COLO668 (cell line): ENCODE measurements around the gene TMEM82.

Experiments used
- DNase-seq: peaks from one replicate; lab custom pipeline; 2025; ENCODE audit not compliant: unreplicated experiment; lab: John Stamatoyannopoulos, UW

TMEM82 gene

DNA sequence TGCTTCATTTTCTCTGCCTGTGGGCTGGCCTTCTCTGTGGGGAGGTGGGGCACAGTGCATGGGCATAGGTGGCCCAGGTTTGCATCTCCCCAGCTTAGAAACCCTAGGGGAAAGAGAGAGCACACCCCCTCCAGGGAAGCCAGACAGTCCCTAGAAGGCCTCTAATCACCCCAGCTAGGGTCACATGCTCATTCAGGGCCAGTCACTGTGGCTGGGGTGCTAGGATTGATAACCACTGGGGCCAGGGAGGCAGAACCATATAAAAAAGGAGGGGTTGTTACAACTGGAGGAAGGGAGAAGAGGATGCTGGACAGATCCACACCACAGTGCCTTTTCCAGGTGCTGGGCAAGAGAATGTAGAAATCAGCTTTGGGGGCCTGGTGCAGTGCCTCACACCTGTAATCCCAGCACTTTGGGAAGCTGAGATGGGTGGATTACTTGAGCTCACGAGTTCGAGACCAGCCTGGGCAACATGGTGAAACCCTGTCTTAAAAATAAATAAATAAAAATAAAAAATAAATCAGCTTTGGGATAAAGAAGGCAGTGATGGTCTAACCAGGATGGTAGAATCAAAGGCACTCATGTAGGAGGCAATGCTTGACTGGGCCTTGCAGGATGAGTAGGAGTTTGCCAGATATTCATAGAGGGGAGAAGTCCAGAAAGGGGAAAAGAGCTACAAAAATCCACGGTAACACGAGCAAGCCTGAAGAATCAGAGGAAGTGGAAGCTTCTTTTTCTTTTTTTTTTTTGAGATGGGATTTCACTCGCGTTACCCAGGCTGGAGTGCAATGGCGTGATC is 35.8 kb downstream of the TMEM82 start:
- DNase-seq: no peak

DNA sequence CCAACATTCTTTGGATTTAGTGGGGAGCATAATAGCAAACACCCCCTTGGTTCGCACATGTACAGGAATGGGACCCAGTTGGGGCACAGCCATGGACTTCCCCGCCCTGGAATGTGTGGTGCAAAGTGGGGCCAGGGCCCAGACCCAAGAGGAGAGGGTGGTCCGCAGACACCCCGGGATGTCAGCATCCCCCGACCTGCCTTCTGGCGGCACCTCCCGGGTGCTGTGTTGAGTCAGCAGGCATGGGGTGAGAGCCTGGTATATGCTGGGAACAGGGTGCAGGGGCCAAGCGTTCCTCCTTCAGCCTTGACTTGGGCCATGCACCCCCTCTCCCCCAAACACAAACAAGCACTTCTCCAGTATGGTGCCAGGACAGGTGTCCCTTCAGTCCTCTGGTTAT is 43.4 kb downstream of the TMEM82 start:
- no peak for DNase-seq

DNA sequence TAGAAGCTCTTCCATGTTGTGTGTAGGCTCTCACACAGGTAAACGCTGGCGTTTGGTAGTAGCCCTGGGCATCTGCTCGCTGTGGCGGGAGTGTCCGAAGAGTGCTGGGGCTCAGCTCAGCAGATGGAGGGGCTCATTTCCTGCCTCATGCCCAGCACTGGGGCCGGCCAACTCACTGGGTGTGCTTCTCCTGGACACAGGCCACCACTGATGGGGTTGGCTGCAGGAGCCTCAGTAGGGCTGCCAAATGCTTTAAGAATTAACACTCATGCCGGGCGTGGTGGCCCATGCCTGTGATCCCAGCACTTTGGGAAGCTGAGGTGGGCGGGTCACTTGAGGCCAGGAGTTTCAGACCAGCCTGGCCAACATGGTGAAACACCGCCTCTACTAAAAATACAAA is 44.3 kb downstream of the TMEM82 start:
- DNase-seq: no peak

DNA sequence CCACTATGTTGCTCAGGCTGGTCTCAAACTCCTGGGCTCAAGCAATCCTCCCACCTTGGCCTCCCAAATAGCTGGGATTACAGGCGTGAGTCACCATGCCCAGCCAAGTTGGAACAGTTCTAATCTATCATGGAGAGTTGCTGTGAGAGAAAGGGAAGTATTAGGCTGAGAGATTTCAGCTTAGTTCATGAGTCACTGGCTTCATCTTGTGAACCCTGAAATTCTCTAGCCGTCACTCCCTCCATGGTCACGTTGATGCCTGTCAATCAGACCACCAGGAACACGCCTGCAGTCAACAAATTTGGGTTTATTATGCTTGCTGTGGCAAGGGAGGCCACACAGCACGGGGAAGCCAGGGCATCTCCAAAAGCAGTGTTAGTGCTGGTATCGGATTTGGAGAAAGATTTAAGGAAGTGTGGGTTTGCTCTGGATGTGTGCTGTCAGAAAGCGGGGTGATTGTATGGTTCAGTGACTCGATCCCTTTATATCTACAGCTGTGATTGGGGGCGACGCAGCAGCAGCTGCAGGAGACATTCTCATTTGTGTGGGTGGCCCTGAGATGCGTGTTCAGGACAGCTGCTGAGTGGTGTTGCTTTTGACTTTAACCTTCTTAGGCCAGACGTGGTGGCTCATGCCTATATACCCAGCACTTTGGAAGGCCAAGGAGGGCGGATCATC is 46.5 kb downstream of the TMEM82 start:
- no peak for DNase-seq

DNA sequence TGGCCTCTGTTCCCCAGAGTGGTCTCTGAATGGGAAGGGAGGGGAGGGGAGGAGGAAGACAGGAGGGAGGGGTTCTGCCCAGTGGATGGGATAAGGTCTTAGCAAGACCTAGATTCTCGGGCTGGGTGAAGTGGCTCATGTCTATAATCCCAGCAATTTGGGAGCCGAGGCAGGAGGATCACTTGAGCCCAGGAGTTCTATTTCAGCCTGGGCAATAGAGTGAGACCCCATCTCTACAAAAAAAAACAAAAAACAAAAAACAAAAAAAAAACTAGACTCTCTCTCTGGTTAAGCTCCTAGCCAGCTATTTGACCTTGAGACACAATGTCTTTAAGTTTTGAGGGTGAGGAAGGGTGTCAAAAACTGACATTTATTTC is 53.8 kb downstream of the TMEM82 start:
- no peak for DNase-seq
